HG02588 (cell line): ENCODE measurements around the gene CYSRT1.

Experiments used
- ATAC-seq: cut with Tn5 transposase; IDR thresholded peaks from one replicate; pipeline ENCODE4 v1.9.1; 2021; ENCODE audit warnings: mild to moderate bottlenecking, moderate library complexity; ENCODE audit not compliant: unreplicated experiment

Gene CYSRT1

DNA sequence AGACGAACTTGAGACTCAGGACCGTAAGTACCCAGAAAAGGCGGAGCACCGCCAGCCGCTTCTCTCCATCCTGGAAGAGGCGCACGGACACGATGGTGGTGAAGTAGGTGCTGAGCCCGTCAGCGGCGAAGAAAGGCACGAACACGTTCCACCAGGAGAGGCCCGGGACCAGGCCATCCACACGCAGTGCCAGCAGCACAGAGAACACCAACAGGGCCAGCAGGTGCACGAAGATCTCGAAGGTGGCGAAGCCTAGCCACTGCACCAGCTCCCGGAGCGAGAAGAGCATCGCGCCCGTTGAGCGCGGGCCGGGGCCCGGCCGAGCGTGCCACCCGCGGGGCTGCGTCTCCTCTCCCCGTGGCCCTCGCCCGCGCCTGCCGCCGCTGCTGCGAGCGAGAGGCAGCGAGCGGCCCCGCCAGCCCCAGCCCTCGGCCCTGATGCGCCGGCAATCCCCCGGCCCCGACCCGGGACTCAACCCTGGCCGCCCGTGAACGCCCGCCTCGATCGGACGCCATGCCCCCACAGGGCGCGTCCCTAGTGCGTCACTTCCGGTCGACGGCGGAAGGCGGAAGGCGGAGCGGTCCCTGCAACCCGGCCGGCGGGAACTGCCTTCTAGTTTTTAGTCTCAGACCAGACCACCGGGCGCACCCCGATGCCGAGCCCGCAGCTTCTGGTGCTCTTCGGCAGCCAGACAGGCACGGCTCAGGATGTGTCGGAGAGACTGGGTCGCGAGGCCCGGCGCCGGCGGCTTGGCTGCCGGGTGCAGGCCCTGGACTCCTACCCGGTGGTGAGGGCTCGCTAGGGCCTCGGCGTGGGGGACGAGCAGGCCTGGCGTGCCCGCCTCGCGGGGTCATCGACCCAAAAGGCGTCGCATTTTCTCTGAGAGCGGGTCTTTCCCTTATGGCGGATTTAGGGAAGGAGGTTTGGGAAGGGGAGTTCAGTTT lies 19.6 kb upstream of the CYSRT1 start, which contains the start of the genes NDOR1 and TMEM203:
TSS of gene NDOR1 (plus strand) at position 575 of the 944 bp plus-strand sequence. CDS start at position 653, 78 bp downstream.
TSS of gene TMEM203 (minus strand) at position 523 of the 944 bp plus-strand sequence. CDS start at position 289, 234 bp downstream.
- ATAC-seq = peak; percentile 52

DNA sequence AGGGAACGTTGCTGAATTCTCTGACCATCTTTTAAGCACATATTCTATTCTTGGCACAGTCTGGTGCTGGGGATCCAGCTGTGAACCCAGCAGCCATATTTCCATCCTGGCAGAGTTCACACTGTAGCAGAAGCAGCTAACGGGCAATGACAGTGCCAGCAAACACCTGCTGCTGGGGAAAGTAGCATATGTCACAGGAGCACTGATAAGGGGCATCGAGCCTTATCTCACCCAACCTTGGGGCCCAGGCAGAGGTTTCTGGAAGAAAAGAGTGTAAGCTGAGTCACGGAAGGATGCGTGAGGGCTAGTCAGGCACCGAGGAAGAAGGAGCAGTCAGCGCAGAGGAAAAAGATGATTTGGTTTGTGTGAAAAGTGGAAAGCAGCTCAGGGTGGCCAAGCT lies 18.4 kb upstream of the CYSRT1 start:
- ATAC-seq = no peak

DNA sequence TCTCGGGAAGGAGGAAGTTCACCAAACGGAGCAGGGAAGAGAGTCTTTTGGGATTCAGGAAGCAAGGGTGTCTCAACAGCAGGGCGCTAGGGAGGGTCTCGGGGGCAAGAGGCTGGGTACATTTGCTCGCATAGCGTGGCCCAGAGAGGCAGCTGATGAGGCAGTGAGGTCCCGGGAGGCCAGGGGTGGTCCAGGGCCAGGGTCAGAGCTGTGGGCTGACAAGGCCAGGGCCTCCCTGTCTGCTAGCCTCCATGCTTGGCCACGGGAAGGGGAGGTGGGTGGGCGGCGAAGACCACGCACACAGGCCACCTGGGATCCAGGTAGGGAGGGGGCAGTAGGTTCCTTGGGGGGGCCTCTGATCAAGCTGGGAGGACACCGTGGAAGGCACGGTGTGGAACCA lies 13.4 kb upstream of the CYSRT1 start:
- ATAC-seq = no peak

GRCh38 chr9:137212520-137212919 lies 12.5 kb upstream of the CYSRT1 start:
- ATAC-seq = no peak

DNA sequence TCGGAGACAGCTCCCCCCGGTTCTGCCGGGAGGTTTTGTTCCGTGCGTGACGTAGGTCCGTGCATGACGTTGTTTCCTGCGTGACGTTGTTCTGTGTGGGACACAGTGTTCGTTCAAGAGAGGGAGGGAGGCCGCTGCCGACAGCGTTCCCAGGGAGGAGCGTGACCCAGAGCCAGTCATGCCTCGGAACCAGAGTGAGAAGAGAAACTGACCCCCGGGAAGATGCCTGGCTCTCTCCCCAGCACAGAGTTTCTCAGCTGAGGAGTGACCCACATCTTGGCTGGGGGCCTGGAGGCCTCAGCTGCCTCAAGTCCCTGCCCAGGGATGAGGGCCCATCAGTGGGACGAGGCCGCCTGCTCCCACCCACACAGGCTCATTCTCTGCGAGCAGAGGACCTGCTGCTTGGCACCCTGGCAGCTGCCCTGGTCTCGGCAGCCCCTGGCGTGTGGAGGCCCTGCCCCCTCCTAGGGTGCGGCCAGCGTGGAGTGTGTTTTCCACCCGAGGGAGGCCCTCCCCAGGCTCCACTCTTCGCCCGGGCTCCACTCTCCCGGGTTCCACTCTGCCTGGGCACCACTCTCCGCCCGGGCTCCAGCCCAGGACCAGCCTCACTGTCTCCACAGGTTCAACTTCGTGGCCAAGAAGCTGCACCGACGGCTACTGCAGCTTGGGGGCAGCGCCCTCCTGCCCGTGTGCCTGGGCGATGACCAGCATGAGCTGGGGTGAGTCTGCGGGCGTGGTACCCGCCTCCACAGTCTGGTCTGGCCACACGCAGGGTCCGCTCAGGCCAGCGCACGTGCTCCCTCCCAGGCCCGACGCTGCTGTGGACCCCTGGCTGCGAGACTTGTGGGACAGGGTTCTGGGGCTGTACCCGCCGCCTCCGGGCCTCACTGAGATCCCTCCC lies 11.6 kb upstream of the CYSRT1 start:
- ATAC-seq = no peak

- no peak for ATAC-seq
Observed at GRCh38 chr9:137214620-137215019, 10.4 kb upstream of the CYSRT1 start.

DNA sequence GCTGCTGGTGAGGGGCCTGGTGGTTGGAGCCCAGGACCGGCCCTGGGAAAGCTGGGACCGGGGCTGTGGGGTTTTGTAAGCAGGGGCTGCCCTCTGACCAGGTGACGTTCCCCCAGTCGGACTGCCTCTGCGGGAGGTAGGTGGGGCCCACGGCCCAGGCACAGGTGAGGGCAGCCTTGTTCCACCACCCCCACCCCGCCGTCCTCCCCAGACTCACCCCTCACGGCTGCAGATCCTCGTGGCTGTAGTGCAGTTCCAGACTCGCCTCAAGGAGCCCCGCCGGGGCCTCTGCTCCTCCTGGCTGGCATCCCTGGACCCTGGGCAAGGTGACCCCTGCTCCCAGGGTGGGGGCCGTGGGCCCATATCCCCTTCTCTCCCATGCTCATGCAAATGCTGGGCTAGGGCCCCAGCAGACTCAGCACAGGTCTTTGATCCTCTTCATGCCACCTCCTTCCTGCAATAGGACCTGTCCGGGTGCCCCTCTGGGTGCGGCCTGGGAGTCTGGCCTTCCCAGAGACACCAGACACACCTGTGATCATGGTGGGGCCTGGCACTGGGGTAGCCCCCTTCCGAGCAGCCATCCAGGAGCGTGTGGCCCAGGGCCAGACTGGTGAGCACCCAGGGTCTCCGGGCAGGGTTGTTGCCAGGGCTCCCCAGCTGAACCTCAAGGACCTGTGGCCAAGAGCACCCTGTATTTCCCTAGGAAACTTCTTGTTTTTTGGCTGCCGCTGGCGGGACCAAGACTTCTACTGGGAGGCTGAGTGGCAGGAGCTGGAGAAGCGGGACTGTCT lies 9.6 kb upstream of the CYSRT1 start:
- no peak for ATAC-seq

DNA sequence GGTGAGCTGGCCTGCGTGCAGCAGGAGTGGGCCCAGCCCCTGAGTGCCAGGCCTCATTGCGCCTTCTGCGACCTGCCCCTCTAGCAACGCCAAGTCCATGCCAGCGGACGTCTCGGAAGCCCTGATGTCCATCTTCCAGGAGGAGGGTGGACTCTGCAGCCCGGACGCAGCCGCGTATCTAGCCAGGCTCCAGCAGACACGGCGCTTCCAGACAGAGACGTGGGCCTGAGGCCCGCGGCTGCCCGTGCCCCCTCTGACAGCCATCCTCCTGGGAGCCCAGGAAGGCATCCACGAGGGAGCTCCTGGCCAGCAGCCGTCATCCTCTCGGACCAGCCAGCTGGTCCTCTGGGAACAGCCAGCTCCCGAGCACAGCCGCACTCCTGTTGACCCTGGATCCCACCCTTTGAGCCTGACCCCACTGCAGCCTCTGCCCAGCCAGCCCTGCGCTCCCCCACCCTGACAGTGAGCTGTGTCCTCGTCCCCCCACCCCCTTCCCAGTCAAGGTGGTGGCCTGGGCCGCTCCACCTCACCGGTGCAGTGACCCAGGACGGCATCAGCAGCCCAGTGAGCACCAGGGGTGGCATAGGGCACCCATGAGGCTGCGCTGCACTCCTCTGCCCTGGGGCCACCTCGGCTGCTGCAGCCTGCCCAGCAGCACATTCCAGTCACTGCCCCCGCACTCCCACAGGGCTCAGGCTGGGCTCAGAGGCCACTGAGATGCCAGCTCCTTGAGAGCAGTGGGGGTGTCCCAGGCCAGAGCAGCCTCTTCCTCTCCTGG lies 8.6 kb upstream of the CYSRT1 start:
- no peak for ATAC-seq

GRCh38 chr9:137217276-137218211 lies 7.4 kb upstream of the CYSRT1 start:
- no peak for ATAC-seq

DNA sequence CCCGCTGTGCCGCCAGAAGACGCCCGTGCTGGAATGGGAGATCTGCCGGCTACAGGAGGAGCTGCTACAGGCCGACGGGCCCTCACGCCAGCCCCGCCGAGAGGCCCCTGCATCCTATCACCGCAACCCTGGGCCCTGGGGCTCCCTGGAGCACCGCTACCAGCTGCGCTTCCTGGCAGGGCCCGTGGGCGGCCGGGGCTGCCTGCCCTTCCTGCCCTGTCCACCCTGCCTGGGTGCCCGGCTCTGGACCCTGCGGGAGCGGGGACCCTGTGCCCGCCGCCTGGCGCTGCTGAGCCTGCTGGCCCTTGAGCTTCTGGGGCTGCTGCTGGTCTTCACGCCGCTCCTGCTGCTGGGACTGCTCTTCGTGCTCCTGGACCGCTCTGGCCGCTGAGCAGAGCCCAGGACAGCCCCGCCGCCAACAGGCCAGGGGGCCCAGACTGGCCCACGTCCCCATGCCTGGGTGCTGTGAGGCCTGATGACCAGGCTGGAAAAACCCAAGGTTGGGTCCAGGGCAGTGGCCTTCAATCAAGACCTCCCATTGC lies 6.7 kb upstream of the CYSRT1 start:
- ATAC-seq = no peak

DNA sequence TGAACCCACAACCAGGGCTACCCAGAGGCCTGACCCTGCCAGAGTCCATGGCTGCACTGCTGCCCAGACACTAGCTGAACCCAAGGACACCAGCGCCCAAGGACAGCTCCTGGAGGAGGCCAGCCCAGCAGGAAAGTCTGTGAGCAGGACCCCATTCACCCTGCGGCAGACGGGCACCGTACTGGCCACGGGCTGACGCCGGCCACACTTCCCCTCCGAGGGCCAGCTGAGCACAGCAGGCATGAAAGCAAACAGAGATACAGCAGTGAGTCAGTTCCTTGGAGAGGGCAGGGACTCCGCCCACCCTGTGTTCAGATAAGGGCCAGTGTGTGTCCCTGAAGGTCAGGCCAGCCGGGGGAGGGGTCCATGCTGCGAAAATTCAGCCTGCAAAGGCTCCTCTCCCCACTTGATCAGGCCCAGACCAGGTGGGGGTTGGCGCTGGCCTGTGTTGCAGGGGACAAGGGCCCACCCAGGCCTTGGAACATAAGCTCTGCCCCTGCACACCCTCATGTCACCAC lies 6.2 kb upstream of the CYSRT1 start:
- no peak for ATAC-seq

DNA sequence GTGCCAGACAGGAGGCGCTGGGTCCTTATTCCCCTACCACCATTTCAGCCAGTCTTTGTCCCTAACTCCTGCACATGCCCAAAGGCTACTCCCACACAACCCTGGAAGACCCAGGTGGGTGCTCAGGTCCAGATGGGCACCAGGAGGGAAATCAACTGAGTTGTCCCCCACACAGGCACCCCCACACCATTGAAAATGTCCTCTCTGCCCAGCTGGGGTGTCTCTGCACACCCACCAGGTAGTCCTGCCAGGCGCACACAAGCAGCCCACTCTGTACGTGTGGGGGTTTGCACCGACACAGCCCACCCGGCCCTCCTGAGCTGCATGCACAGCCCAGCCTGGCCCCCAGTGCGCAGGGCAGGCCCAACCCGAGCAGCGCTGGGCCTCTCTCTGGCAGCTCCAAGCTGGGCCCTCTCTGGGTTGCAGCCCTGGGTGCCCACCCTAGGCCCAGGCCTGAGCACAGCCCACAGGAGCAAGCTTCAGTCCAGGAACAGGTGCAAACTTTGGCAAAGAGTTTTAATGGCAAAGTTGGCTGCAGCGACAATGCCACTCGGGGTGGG lies 5.1 kb upstream of the CYSRT1 start:
- no peak for ATAC-seq

GRCh38 chr9:137220317-137221094 lies 4.5 kb upstream of the CYSRT1 start:
- ATAC-seq = no peak

- no peak for ATAC-seq
Observed at GRCh38 chr9:137221095-137221505, 3.9 kb upstream of the CYSRT1 start.

GRCh38 chr9:137221506-137222111 lies 3.4 kb upstream of the CYSRT1 start:
- no peak for ATAC-seq

DNA sequence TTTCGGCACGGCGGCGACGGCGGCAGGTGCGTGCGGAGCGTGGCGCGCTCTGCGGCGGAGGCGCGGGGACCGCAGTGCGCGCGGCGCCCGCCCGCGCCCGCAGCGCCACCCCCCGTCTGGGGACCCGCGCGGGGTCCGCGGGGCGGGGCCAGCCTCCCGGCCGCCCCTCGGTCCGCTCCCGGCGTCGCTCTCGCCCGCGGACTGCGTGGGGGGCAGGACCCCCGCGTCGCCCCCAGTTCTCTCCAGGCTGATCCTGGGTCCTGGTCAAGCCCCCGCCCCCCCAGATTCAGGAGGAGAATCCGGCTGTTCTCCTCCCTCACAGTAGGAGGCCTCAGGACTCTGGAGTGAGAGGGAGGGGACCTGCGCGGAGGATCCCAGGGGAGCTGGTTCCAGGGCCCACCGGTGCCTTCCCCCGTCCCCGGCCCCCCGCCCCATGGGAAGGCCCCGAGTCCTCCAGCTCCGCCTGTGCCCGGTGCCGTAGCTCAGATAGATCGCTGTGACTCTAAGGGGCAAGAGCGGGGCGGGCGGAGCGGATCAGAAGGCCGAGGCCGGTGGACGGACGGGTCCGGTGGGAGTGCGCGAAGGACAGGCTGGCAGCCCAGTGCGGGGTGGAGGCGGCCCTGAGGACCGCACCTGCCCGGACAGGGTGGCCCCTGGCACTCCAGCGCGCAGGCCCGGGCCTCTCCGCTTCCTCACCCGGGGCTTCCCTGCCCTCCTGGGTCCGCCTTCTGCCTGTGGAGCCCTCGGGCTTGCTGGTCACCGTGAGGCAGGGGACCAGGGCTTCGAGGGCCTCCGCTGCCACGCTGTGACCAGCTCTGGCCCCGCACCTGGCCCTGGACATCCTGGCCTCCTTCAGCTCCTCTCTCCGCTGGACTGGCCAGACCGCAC lies 2.5 kb upstream of the CYSRT1 start, which contains the start of gene RNF208:
TSS of gene RNF208 (minus strand) at position 51 of the 888 bp plus-strand sequence. CDS start 1,028 bp downstream, outside the sequence.
- ATAC-seq = peak; percentile 8
